Measurements from ENCODE around the gene CFAP68.

The CFAP68 gene

GRCh38 chr11:111912535-111912934 is 33.2 kb downstream of the CFAP68 start, which contains the start of gene HSPB2:
Gene HSPB2, plus strand, starts transcription at chr11:111912734. Its CDS starts 96 bp downstream, at chr11:111912830.
- ATAC-seq (replicated peaks; ENCODE audit: extremely low read depth, poor library complexity, severe bottlenecking) (no peak), DNase-seq (ENCODE audit: low spot score in 2 of 2) (no peak)
- Mint-ChIP-seq H3K27ac (ENCODE audit: low read depth) (no peak within 1 kb of the TSS), H3K4me3 (no peak within 1 kb of the TSS), H3K9me3 (no peaks in the 10 kb centered on the region), H3K27me3 (peaks cover 69% of the 10 kb centered on the region), H3K4me1 (no peaks in the 10 kb centered on the region), H3K36me3 (ENCODE audit: insufficient read depth) (no peaks in the 10 kb centered on the region)

- Mint-ChIP-seq H3K36me3 (ENCODE audit: insufficient read depth) (no peaks in the 10 kb centered on the region), H3K27ac (ENCODE audit: low read depth) (no peak overlapping the region), H3K4me3 (no peak overlapping the region), H3K9me3 (no peaks in the 10 kb centered on the region), H3K27me3 (peaks cover 73% of the 10 kb centered on the region), H3K4me1 (no peaks in the 10 kb centered on the region)
- ATAC-seq (replicated peaks; ENCODE audit: extremely low read depth, poor library complexity, severe bottlenecking) (no peak), DNase-seq (ENCODE audit: low spot score in 2 of 2) (no peak)
Measured at GRCh38 chr11:111913031-111913861, 33.9 kb downstream of the CFAP68 start.

GRCh38 chr11:111913997-111914396 is 34.7 kb downstream of the CFAP68 start:
- H3K4me1 Mint-ChIP-seq = no peaks in the 10 kb centered on the region
- no peaks in the 10 kb centered on the region for H3K9me3 Mint-ChIP-seq
- peaks cover 81% of the 10 kb centered on the region for H3K27me3 Mint-ChIP-seq
- no peak for DNase-seq (ENCODE audit: low spot score in 2 of 2)
- ATAC-seq (replicated peaks; ENCODE audit: extremely low read depth, poor library complexity, severe bottlenecking) = no peak
- no peak overlapping the region for H3K27ac Mint-ChIP-seq (ENCODE audit: low read depth)
- H3K36me3 Mint-ChIP-seq (ENCODE audit: insufficient read depth) = no peaks in the 10 kb centered on the region
- H3K4me3 Mint-ChIP-seq = no peak overlapping the region

- Mint-ChIP-seq H3K27me3 (peaks cover 82% of the 10 kb centered on the region), H3K4me1 (no peaks in the 10 kb centered on the region), H3K36me3 (ENCODE audit: insufficient read depth) (no peaks in the 10 kb centered on the region), H3K4me3 (no peak overlapping the region), H3K27ac (ENCODE audit: low read depth) (no peak overlapping the region), H3K9me3 (no peaks in the 10 kb centered on the region)
- ATAC-seq (replicated peaks; ENCODE audit: extremely low read depth, poor library complexity, severe bottlenecking) (no peak), DNase-seq (ENCODE audit: low spot score in 2 of 2) (no peak)
Measured at GRCh38 chr11:111916768-111917167, 37.4 kb downstream of the CFAP68 start.

- no peaks in the 10 kb centered on the region for H3K9me3 Mint-ChIP-seq
- no peak overlapping the region for H3K4me3 Mint-ChIP-seq
- H3K4me1 Mint-ChIP-seq = no peaks in the 10 kb centered on the region
- no peak for ATAC-seq (replicated peaks; ENCODE audit: extremely low read depth, poor library complexity, severe bottlenecking)
- H3K27ac Mint-ChIP-seq (ENCODE audit: low read depth) = no peak overlapping the region
- no peaks in the 10 kb centered on the region for H3K36me3 Mint-ChIP-seq (ENCODE audit: insufficient read depth)
- DNase-seq (ENCODE audit: low spot score in 2 of 2) = no peak
- peaks cover 76% of the 10 kb centered on the region for H3K27me3 Mint-ChIP-seq
Measured at GRCh38 chr11:111917312-111917711, 38.0 kb downstream of the CFAP68 start.

- no peaks in the 10 kb centered on the region for H3K4me1 Mint-ChIP-seq
- H3K9me3 Mint-ChIP-seq = no peaks in the 10 kb centered on the region
- no peak for ATAC-seq (replicated peaks; ENCODE audit: extremely low read depth, poor library complexity, severe bottlenecking)
- peaks cover 75% of the 10 kb centered on the region for H3K27me3 Mint-ChIP-seq
- DNase-seq (ENCODE audit: low spot score in 2 of 2) = no peak
- no peak overlapping the region for H3K27ac Mint-ChIP-seq (ENCODE audit: low read depth)
- H3K4me3 Mint-ChIP-seq = no peak overlapping the region
- H3K36me3 Mint-ChIP-seq (ENCODE audit: insufficient read depth) = no peaks in the 10 kb centered on the region
Measured at GRCh38 chr11:111917788-111918187, 38.4 kb downstream of the CFAP68 start.

- DNase-seq (ENCODE audit: low spot score in 2 of 2) = no peak
- Mint-ChIP-seq H3K9me3 (no peaks in the 10 kb centered on the region), H3K4me3 (no peak within 1 kb of the TSS), H3K36me3 (ENCODE audit: insufficient read depth) (peaks cover 2% of the 10 kb centered on the region), H3K27ac (ENCODE audit: low read depth) (no peak within 1 kb of the TSS), H3K27me3 (peaks cover 66% of the 10 kb centered on the region), H3K4me1 (no peaks in the 10 kb centered on the region)
- ATAC-seq (replicated peaks; ENCODE audit: extremely low read depth, poor library complexity, severe bottlenecking) = no peak
Measured at GRCh38 chr11:111918390-111919256, 39.3 kb downstream of the CFAP68 start, which contains the start of gene C11orf52. Gene C11orf52, plus strand, starts transcription at chr11:111918913. Its CDS starts 60 bp downstream, at chr11:111918973.

GRCh38 chr11:111920908-111921307 is 41.6 kb downstream of the CFAP68 start:
- no peak for ATAC-seq (replicated peaks; ENCODE audit: extremely low read depth, poor library complexity, severe bottlenecking)
- Mint-ChIP-seq H3K27ac (ENCODE audit: low read depth) (no peak overlapping the region), H3K4me1 (no peaks in the 10 kb centered on the region), H3K4me3 (no peak overlapping the region), H3K27me3 (peaks cover 47% of the 10 kb centered on the region), H3K9me3 (no peaks in the 10 kb centered on the region), H3K36me3 (ENCODE audit: insufficient read depth) (peaks cover 2% of the 10 kb centered on the region)
- DNase-seq (ENCODE audit: low spot score in 2 of 2) = no peak

GRCh38 chr11:111921541-111922230 is 42.3 kb downstream of the CFAP68 start:
- DNase-seq (ENCODE audit: low spot score in 2 of 2) (no peak), ATAC-seq (replicated peaks; ENCODE audit: extremely low read depth, poor library complexity, severe bottlenecking) (no peak)
- Mint-ChIP-seq H3K36me3 (ENCODE audit: insufficient read depth) (peaks cover 2% of the 10 kb centered on the region), H3K4me1 (no peaks in the 10 kb centered on the region), H3K9me3 (no peaks in the 10 kb centered on the region), H3K27me3 (peaks cover 39% of the 10 kb centered on the region), H3K27ac (ENCODE audit: low read depth) (no peak overlapping the region), H3K4me3 (no peak overlapping the region)

GRCh38 chr11:111922803-111923202 is 43.5 kb downstream of the CFAP68 start:
- no peak for ATAC-seq (replicated peaks; ENCODE audit: extremely low read depth, poor library complexity, severe bottlenecking)
- Mint-ChIP-seq H3K36me3 (ENCODE audit: insufficient read depth) (peaks cover 7% of the 10 kb centered on the region), H3K4me1 (no peaks in the 10 kb centered on the region), H3K4me3 (no peak overlapping the region), H3K9me3 (no peaks in the 10 kb centered on the region), H3K27me3 (peaks cover 28% of the 10 kb centered on the region), H3K27ac (ENCODE audit: low read depth) (no peak overlapping the region)
- DNase-seq (ENCODE audit: low spot score in 2 of 2) = no peak

- H3K27ac Mint-ChIP-seq (ENCODE audit: low read depth) = no peak overlapping the region
- peaks cover 7% of the 10 kb centered on the region for H3K36me3 Mint-ChIP-seq (ENCODE audit: insufficient read depth)
- peaks cover 23% of the 10 kb centered on the region for H3K27me3 Mint-ChIP-seq
- DNase-seq (ENCODE audit: low spot score in 2 of 2) (no peak), ATAC-seq (replicated peaks; ENCODE audit: extremely low read depth, poor library complexity, severe bottlenecking) (no peak)
- H3K4me3 Mint-ChIP-seq = no peak overlapping the region
- no peaks in the 10 kb centered on the region for H3K4me1 Mint-ChIP-seq
- H3K9me3 Mint-ChIP-seq = no peaks in the 10 kb centered on the region
Measured at GRCh38 chr11:111923351-111923788, 44.0 kb downstream of the CFAP68 start.

GRCh38 chr11:111923951-111924350 is 44.6 kb downstream of the CFAP68 start:
- Mint-ChIP-seq H3K9me3 (no peaks in the 10 kb centered on the region), H3K36me3 (ENCODE audit: insufficient read depth) (peaks cover 7% of the 10 kb centered on the region), H3K4me1 (no peaks in the 10 kb centered on the region), H3K4me3 (no peak overlapping the region), H3K27ac (ENCODE audit: low read depth) (no peak overlapping the region), H3K27me3 (peaks cover 17% of the 10 kb centered on the region)
- no peak for DNase-seq (ENCODE audit: low spot score in 2 of 2)
- no peak for ATAC-seq (replicated peaks; ENCODE audit: extremely low read depth, poor library complexity, severe bottlenecking)
